Measurements from ENCODE around the gene SRSF10.
A peak's percentile ranks its signal among the peaks of the same experiment; 100 is the strongest.
"Not testable (repeated sequence)": the region's sequence is repeated elsewhere in the genome, so short reads cannot be mapped to it uniquely, and the experiment has no call there.

Gene SRSF10

GRCh38 chr1:23996700-23997229 is 16.6 kb upstream of the SRSF10 start:
- no peak for DNase-seq

- no peak for DNase-seq
These were observed 15.3 kb upstream of the SRSF10 start for GRCh38 chr1:23995431-23995837.

- DNase-seq = not testable (repeated sequence)
These were observed 11.9 kb upstream of the SRSF10 start for GRCh38 chr1:23992011-23992410.

- no peak for DNase-seq
These were observed 9.1 kb upstream of the SRSF10 start for GRCh38 chr1:23989263-23989662.

GRCh38 chr1:23987038-23987437 is 6.9 kb upstream of the SRSF10 start:
- not testable (repeated sequence) for DNase-seq

GRCh38 chr1:23984417-23985186 is 4.5 kb upstream of the SRSF10 start:
- DNase-seq = peak in 1 of 3 experiments; percentile 46

GRCh38 chr1:23980728-23981070 is 572 bp upstream of the SRSF10 start:
- DNase-seq = peak in 1 of 3 experiments; percentile 73

GRCh38 chr1:23979387-23979880 is 693 bp downstream of the SRSF10 start:
- peak in 2 of 3 experiments; percentile 25 to 78 for DNase-seq

- peak in 1 of 3 experiments; percentile 31 for DNase-seq
These were observed 1.3 kb downstream of the SRSF10 start for GRCh38 chr1:23978805-23979204.

- peak in 1 of 3 experiments; percentile 21 for DNase-seq
These were observed 2.3 kb downstream of the SRSF10 start for GRCh38 chr1:23977854-23978191.

GRCh38 chr1:23977187-23977853 is 2.8 kb downstream of the SRSF10 start:
- DNase-seq = no peak

- DNase-seq = no peak
These were observed 12.3 kb downstream of the SRSF10 start for GRCh38 chr1:23967871-23968270.

GRCh38 chr1:23966973-23967493 is 13.1 kb downstream of the SRSF10 start:
- no peak for DNase-seq

GRCh38 chr1:23964790-23965740 is 15.1 kb downstream of the SRSF10 start:
- DNase-seq = no peak

GRCh38 chr1:23964235-23964668 is 15.9 kb downstream of the SRSF10 start:
- no peak for DNase-seq

- no peak for DNase-seq
These were observed 16.4 kb downstream of the SRSF10 start for GRCh38 chr1:23963617-23964234.

GRCh38 chr1:23960291-23961020 is 19.7 kb downstream of the SRSF10 start:
- DNase-seq = peak in 1 of 3 experiments; percentile 73

- peak; percentile 95 to 98 (median 96) for DNase-seq
These were observed 20.5 kb downstream of the SRSF10 start, which contains the start of gene PNRC2 for GRCh38 chr1:23959461-23960290. PNRC2 (plus strand) TSS chr1:23959828; CDS start chr1:23961458, 1,630 bp downstream.

GRCh38 chr1:23958810-23959460 is 21.2 kb downstream of the SRSF10 start:
- DNase-seq = peak; percentile 89 to 98 (median 93)

Data from NCI-H1417 (cell line).